ENCODE data around the gene RYR3.
"Not testable (repeated sequence)": the region's sequence is repeated elsewhere in the genome, so short reads cannot be mapped to it uniquely, and the experiment has no call there.

DNA sequence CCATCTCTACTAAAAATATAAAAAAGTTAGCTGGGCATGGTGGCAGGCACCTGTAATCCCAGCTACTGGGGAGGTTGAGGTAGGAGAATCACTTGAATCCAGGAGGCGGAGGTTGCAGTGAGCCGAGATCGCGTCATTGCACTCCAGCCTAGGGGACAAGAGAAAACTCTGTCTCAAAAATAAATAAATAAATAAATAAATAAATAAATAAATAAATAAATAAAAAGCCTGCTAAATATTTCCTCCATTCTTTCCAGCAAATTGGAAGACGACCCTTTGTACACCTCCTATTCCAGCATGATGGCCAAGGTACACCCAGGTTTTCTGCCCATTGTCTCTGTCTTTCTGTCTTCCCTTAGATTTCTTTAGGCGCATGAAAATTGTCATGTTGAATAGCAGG, 508.7 kb downstream of the RYR3 start:
- TF ChIP-seq CTCF (IDR thresholded peaks at IDR 0.05; ENCODE audit: low read depth, low read length, poor library complexity, severe bottlenecking); EZH2phosphoT487 (IDR thresholded peaks at IDR 0.05; ENCODE audit: borderline replicate concordance, low read length): not testable (repeated sequence)

All from DOHH2 (cell line).